ENCODE measurements around the gene TGFBRAP1.
A peak's percentile ranks its signal among the peaks of the same experiment; 100 is the strongest.

TGFBRAP1 gene

GRCh38 chr2:105377871-105378270, 48.3 kb upstream of the TGFBRAP1 start:
- Histone ChIP-seq H4K20me1 (ENCODE audit: insufficient read depth, low read length) (no peaks in the 10 kb centered on the region), H3K4me1 (ENCODE audit: low read length) (peaks cover 22% of the 10 kb centered on the region), H3K9me2 (replicated peaks; ENCODE audit: insufficient read depth, low read length) (no peaks in the 10 kb centered on the region), H3K79me2 (ENCODE audit: low read length) (peaks cover 6% of the 10 kb centered on the region; the same call in 1 of the 2 replicates), H3K27me3 (replicated peaks; ENCODE audit: insufficient read depth, low read length) (no peaks in the 10 kb centered on the region), H3K4me3 (ENCODE audit: low read length) (no peak overlapping the region), H3F3A (ENCODE audit: insufficient read depth, low read length) (peaks cover 6% of the 10 kb centered on the region), H3K27ac (ENCODE audit: low read length) (no peak overlapping the region), H2AFZ (ENCODE audit: low read length) (no peak overlapping the region), H3K9me3 (replicated peaks; ENCODE audit: insufficient read depth, low read length) (no peaks in the 10 kb centered on the region), H3K4me2 (ENCODE audit: low read depth, low read length) (no peak overlapping the region), H3K36me3 (replicated peaks; ENCODE audit: insufficient read depth, low read length) (no peaks in the 10 kb centered on the region), H3K9ac (ENCODE audit: low read length) (no peak overlapping the region)
- TF ChIP-seq EZH2phosphoT487 (IDR thresholded peaks at IDR 0.05; ENCODE audit: low read length) (no peak), EZH2 (optimal IDR thresholded peaks at IDR 0.05; ENCODE audit: low read depth, low read length) (no peak), CTCF (IDR thresholded peaks at IDR 0.05; ENCODE audit: low read length) (peak; percentile 13; the same call in 1 of the 2 replicates)
- no peak for DNase-seq

GRCh38 chr2:105376789-105377240, 47.3 kb upstream of the TGFBRAP1 start:
- no peaks in the 10 kb centered on the region for H3K9me2 ChIP-seq (replicated peaks; ENCODE audit: insufficient read depth, low read length)
- no peaks in the 10 kb centered on the region for H3K27me3 ChIP-seq (replicated peaks; ENCODE audit: insufficient read depth, low read length)
- TF ChIP-seq CTCF (IDR thresholded peaks at IDR 0.05; ENCODE audit: low read length), result no peak
- no peak for TF ChIP-seq EZH2phosphoT487 (IDR thresholded peaks at IDR 0.05; ENCODE audit: low read length)
- TF ChIP-seq EZH2 (optimal IDR thresholded peaks at IDR 0.05; ENCODE audit: low read depth, low read length), result no peak
- no peak overlapping the region for H3K4me2 ChIP-seq (ENCODE audit: low read depth, low read length)
- no peaks in the 10 kb centered on the region for H3K9me3 ChIP-seq (replicated peaks; ENCODE audit: insufficient read depth, low read length)
- peaks cover 6% of the 10 kb centered on the region for H3F3A ChIP-seq (ENCODE audit: insufficient read depth, low read length)
- no peaks in the 10 kb centered on the region for H3K36me3 ChIP-seq (replicated peaks; ENCODE audit: insufficient read depth, low read length)
- H4K20me1 ChIP-seq (ENCODE audit: insufficient read depth, low read length), result no peaks in the 10 kb centered on the region
- no peak for DNase-seq
- no peak overlapping the region for H3K9ac ChIP-seq (ENCODE audit: low read length)
- H3K79me2 ChIP-seq (ENCODE audit: low read length), result peaks cover 6% of the 10 kb centered on the region; the same call in 1 of the 2 replicates
- peaks cover 16% of the 10 kb centered on the region for H3K4me1 ChIP-seq (ENCODE audit: low read length)
- no peak overlapping the region for H3K4me3 ChIP-seq (ENCODE audit: low read length)
- no peak overlapping the region for H3K27ac ChIP-seq (ENCODE audit: low read length)
- H2AFZ ChIP-seq (ENCODE audit: low read length), result no peak overlapping the region

- no peak for DNase-seq
- no peak overlapping the region for H3K27ac ChIP-seq (ENCODE audit: low read length)
- H2AFZ ChIP-seq (ENCODE audit: low read length), result no peak overlapping the region
- H3K4me2 ChIP-seq (ENCODE audit: low read depth, low read length), result no peak overlapping the region
- H3K9me3 ChIP-seq (replicated peaks; ENCODE audit: insufficient read depth, low read length), result no peaks in the 10 kb centered on the region
- H4K20me1 ChIP-seq (ENCODE audit: insufficient read depth, low read length), result no peaks in the 10 kb centered on the region
- H3K27me3 ChIP-seq (replicated peaks; ENCODE audit: insufficient read depth, low read length), result no peaks in the 10 kb centered on the region
- no peaks in the 10 kb centered on the region for H3K36me3 ChIP-seq (replicated peaks; ENCODE audit: insufficient read depth, low read length)
- H3K9me2 ChIP-seq (replicated peaks; ENCODE audit: insufficient read depth, low read length), result no peaks in the 10 kb centered on the region
- TF ChIP-seq EZH2 (optimal IDR thresholded peaks at IDR 0.05; ENCODE audit: low read depth, low read length) (no peak), CTCF (IDR thresholded peaks at IDR 0.05; ENCODE audit: low read length) (no peak), EZH2phosphoT487 (IDR thresholded peaks at IDR 0.05; ENCODE audit: low read length) (no peak)
- peaks cover 16% of the 10 kb centered on the region for H3K4me1 ChIP-seq (ENCODE audit: low read length)
- H3F3A ChIP-seq (ENCODE audit: insufficient read depth, low read length), result peaks cover 6% of the 10 kb centered on the region
- no peak overlapping the region for H3K4me3 ChIP-seq (ENCODE audit: low read length)
- H3K9ac ChIP-seq (ENCODE audit: low read length), result no peak overlapping the region
- peaks cover 6% of the 10 kb centered on the region; the same call in 1 of the 2 replicates for H3K79me2 ChIP-seq (ENCODE audit: low read length)
Measured at GRCh38 chr2:105376010-105376409, 46.5 kb upstream of the TGFBRAP1 start.
